ENCODE data around the gene STIM2.

- TF ChIP-seq CTCF (conservative IDR thresholded peaks at IDR 0.05) (no peak), ZFX (IDR thresholded peaks at IDR 0.05) (no peak)
These were observed 25.3 kb downstream of the STIM2 start for GRCh38 chr4:26885912-26886274.

Measured in C4-2B (cell line).